ENCODE data around the gene BHMT2. TPM values are rescaled to one million over a fixed set of nuclear protein-coding genes. Genes with fewer than 3 reads are reported as not detected.

Gene BHMT2
- total RNA-seq, 1 experiment from 2014 or later = 0.20 TPM

DNA sequence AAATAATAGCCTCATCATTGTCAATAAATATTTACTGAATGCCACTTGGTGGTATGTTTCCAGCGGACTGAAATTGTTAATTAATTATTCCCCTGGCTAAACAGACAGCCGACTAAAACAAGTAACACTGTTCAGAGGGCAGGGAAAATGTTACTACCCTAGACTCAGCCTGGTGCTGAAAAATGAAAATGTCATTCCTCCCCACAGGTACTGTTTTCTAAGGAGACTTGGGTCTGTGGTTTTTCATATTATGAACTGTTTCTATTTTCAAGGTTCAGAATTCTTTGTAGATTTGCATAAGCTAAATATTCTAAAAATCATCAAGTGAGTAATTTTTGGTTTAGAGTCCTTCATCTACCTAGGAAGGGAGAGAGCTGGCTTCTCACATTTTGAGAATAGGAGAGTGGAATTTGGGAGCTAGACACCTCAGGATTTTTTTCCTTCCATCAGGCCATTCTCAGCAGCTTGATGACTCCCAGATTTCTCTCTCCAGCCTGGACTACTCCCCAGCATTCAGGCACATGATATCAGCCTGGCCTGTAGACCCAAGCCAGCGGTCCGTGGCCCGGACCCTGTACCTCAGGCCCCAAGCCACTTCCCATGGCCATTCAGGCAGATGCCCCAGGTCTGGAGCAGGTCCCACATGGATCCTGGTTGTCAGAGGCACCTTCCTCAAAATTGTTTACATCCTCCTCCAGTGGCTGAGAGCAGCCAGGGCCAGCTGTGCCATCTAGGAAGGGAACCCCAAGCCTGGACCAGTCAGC, 66.4 kb downstream of the BHMT2 start:
- H3K27me3 ChIP-seq (ENCODE audit: insufficient read depth, low read length) = no peaks in the 10 kb centered on the region
- H2AFZ ChIP-seq (ENCODE audit: low read depth, low read length, poor library complexity, severe bottlenecking) = no peak overlapping the region
- H3K4me3 ChIP-seq (replicated peaks in 1 of 2; ENCODE audit: low read depth in 1 of 2, low read length in 2 of 2) = no peak overlapping the region
- intact Hi-C loops (cut with micrococcal nuclease) = loop anchor here (10.0 kb wide), 1 partner anchor 719 kb away; no protein-coding TSS in a partner anchor
- no peak overlapping the region for H3K4me2 ChIP-seq (ENCODE audit: low read length)
- no peaks in the 10 kb centered on the region for H3K79me2 ChIP-seq (ENCODE audit: insufficient read depth, low read length)
- peaks cover 3 to 10% of the 10 kb centered on the region in 2 experiments; a peak in 1 of 4 replicates for H3K9me3 ChIP-seq (ENCODE audit: control insufficient read depth in 1 of 2, insufficient read depth in 1 of 2, low read depth in 1 of 2, low read length in 2 of 2)
- BruUV-seq (replicated peaks) = no TSS peak
- no peak for DNase-seq (ENCODE audit: low read depth, low spot score)
- no peaks in the 10 kb centered on the region for H4K20me1 ChIP-seq (ENCODE audit: insufficient read depth)
- ChIA-PET POLR2A (no interaction called here), RAD21 (ENCODE audit: low non-redundant PET in 1 of 2, low total read pairs in 2 of 2, uncharacterized antibody in 2 of 2, unreplicated experiment in 2 of 2) (no interaction called here), CTCF (interaction anchor here (1.4 to 12.7 kb wide), 2 partner anchors 112 to 400 kb away, joined by 3 to 373 read pairs; no protein-coding TSS in a partner anchor)
- H3K36me3 ChIP-seq (ENCODE audit: control insufficient read depth in 1 of 2, insufficient read depth in 2 of 2, low read length in 2 of 2) = no peaks in the 10 kb centered on the region
- H3K9me2 ChIP-seq (ENCODE audit: insufficient read depth) = no peaks in the 10 kb centered on the region
- peaks cover 5 to 16% of the 10 kb centered on the region in 2 experiments; a peak in 3 of 4 replicates for H3K4me1 ChIP-seq (ENCODE audit: control insufficient read depth in 1 of 2, insufficient read depth in 2 of 2, low read length in 2 of 2)
- no peak overlapping the region for H3K27ac ChIP-seq (ENCODE audit: low read depth, low read length)
- ATAC-seq = no peak
- H3K9ac ChIP-seq (ENCODE audit: low read length) = no peak overlapping the region
- TF ChIP-seq POLR2AphosphoS5 (IDR thresholded peaks at IDR 0.05; ENCODE audit: low read depth, low read length) (no peak), TCF7L2 (IDR thresholded peaks at IDR 0.05; ENCODE audit: borderline replicate concordance, extremely low read depth, insufficient read depth, insufficient read length) (no peak), SRF (IDR thresholded peaks at IDR 0.05; ENCODE audit: low read depth) (no peak), ZNF274 (IDR thresholded peaks at IDR 0.05; ENCODE audit: low read depth, low read length) (no peak), POLR2A (IDR thresholded peaks at IDR 0.05; ENCODE audit: borderline replicate concordance, extremely low read depth, insufficient read depth, insufficient read length) (no peak), EZH2phosphoT487 (IDR thresholded peaks at IDR 0.05; ENCODE audit: borderline replicate concordance) (no peak), ZBTB33 (IDR thresholded peaks at IDR 0.05; ENCODE audit: extremely low read depth, insufficient replicate concordance, low read length) (no peak), ZFX (IDR thresholded peaks at IDR 0.05) (no peak), EGR1 (IDR thresholded peaks at IDR 0.05; ENCODE audit: low read depth) (no peak)
- TF ChIP-seq, protein P1, sequence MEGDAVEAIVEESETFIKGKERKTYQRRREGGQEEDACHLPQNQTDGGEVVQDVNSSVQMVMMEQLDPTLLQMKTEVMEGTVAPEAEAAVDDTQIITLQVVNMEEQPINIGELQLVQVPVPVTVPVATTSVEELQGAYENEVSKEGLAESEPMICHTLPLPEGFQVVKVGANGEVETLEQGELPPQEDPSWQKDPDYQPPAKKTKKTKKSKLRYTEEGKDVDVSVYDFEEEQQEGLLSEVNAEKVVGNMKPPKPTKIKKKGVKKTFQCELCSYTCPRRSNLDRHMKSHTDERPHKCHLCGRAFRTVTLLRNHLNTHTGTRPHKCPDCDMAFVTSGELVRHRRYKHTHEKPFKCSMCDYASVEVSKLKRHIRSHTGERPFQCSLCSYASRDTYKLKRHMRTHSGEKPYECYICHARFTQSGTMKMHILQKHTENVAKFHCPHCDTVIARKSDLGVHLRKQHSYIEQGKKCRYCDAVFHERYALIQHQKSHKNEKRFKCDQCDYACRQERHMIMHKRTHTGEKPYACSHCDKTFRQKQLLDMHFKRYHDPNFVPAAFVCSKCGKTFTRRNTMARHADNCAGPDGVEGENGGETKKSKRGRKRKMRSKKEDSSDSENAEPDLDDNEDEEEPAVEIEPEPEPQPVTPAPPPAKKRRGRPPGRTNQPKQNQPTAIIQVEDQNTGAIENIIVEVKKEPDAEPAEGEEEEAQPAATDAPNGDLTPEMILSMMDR (IDR thresholded peaks at IDR 0.05 in 2 of 3, conservative IDR thresholded peaks at IDR 0.05 in 1 of 3; ENCODE audit: borderline replicate concordance in 1 of 3, insufficient read depth in 1 of 3, low read depth in 2 of 3, low read length in 2 of 3) = no peak
